HG03039 (cell line): ENCODE measurements around the gene TRIM14.
"Not testable (repeated sequence)": the region's sequence is repeated elsewhere in the genome, so short reads cannot be mapped to it uniquely, and the experiment has no call there.

Source experiments
- ATAC-seq: cut with Tn5 transposase; IDR thresholded peaks from one replicate; pipeline ENCODE4 v1.9.1; 2021; ENCODE audit warnings: mild to moderate bottlenecking, moderate library complexity; ENCODE audit not compliant: unreplicated experiment

TRIM14 gene

GRCh38 chr9:98108531-98109031 is 10.4 kb downstream of the TRIM14 start:
- ATAC-seq, result peak; percentile 45

GRCh38 chr9:98107926-98108325 is 11.1 kb downstream of the TRIM14 start:
- ATAC-seq, result no peak

DNA sequence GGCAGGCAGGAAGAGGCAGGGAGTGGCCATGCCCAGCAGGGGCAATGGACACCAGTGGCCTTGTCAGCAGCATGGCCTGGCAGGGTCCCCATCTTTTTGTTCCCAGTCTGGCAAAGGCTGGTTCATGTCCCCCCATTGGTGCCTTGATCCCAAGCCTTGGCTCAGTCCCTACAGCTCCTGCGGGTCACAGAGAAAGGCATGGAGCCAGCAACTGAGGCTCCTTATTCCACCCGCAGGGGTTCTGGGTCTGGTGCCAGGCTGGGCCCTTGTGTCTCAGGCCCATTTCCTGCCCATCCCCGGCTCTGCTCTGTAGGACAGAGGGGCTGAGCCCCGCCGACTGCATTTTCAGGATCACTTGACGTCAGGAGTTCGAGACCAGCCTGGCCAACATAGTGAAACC is 14.0 kb downstream of the TRIM14 start:
- no peak for ATAC-seq

GRCh38 chr9:98104445-98104881 is 14.6 kb downstream of the TRIM14 start:
- no peak for ATAC-seq

GRCh38 chr9:98101868-98102273 is 17.2 kb downstream of the TRIM14 start:
- ATAC-seq, result peak; percentile 90

DNA sequence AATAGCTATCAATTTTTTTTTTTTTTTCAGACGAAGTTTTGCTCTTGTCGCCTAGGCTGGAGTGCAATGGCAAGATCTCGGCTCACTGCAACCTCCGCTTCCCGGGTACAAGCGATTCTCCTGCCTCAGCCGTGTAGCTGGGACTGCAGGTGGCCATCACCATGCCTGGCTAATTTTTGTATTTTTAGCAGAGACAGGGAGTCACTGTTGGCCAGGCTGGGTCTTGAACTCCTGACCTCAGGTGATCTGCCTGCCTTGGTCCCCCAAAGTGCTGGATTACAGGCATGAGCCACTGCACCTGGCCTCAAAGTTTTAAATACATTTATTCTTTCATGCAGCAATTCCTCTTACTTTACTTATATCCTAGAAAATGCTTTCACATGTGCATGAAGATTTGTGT is 17.6 kb downstream of the TRIM14 start:
- no peak for ATAC-seq

GRCh38 chr9:98100456-98100855 is 18.6 kb downstream of the TRIM14 start:
- ATAC-seq, result no peak

GRCh38 chr9:98099898-98100297 is 19.1 kb downstream of the TRIM14 start:
- no peak for ATAC-seq

DNA sequence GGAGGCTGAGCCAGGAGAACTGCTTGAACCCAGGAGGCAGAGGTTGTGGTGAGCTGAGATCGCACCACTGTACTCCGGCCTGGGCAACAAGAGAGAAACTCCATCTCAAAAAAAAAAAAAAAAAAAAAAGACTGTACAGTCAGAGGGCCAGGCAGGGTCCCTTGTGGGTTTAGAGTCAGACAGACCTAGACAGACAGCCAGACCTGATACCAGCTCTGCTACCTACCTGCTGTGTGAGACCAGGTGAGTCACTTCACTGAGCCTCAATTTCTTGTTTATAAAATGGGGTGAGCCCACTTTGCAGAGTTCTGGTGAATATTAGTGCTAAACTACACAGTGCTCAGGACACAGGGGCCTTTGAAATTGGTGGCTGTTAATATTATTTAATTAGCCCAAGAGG is 19.7 kb downstream of the TRIM14 start:
- ATAC-seq, result no peak

DNA sequence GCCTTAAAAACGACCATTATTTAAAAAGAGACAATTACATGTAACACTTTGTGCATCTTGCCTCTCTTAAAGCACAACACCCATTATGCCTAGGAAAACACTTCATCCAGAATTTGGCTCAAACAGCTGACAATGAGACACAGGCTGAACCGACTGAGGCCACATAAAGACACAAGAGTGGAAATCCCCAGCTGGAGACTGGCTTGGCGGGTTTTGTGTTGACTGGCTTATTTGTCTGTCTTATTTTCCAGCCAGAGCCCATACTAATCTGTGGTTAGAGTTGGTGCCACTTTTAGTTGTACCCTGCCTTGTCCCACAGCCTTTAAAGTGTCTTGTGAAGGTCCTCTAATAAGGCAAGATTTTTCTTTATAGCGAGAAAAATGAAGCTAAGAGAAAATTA is 21.2 kb downstream of the TRIM14 start:
- ATAC-seq, result no peak

- no peak for ATAC-seq
Observed at GRCh38 chr9:98096091-98096490, 22.9 kb downstream of the TRIM14 start.

DNA sequence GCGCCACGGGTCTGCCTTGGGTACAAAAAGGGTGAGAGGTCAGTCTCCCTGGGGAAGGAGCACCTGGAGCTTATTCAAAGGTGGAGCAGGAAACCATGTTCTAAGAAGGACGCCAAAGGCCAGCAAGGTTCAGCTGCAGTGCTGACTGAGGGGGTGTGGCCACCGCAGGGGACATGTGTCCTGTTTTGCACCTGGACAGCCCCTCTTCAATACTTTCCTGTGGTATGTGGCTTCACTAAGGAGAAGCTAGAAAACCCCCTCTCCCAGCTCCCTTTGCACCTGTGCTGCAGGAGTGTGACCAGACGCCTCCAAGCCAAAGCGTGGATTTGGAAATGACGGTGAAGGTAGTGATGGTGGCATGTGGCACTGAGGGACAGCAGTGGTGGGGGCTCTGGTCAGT is 23.6 kb downstream of the TRIM14 start:
- ATAC-seq, result no peak

DNA sequence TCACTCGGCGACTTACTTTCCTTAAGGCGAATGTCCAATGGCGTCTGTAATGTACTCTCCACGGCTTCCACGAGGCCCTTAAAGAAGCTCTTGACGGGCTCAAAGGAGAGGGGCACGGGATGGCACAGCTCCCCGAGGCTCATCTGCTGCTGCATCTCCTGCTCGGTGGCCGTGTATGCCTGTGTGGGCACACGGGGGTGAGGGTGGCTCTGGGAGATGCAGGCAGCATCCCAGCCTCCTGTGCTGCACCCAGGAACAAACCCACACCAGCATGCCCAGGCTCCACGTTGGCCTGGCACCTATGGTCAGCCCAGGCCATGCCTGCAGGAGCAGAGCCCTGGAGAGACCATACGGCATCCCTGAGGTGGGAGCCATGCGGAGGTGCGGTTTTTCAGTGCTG is 24.2 kb downstream of the TRIM14 start:
- ATAC-seq, result no peak

DNA sequence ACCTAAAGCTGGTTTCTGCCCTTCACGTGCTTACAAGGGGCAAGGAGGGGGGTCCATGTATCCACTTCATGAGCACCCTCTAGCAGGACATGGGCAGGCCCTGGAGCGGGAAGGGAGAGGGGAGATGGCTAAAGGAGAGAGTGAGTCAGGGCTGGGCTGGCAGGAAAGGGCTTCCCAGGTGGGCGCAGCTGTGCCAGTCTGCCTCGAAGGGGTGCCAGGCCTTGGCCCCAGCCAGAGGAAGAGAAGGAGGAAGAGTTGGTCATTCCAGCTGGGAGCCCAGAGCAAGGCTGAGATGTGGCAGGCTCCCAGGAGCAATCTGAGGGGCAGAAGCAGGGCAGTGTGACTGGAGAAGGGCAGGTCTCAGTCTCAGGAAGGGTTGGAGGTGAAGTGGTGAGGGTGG is 24.7 kb downstream of the TRIM14 start:
- no peak for ATAC-seq

DNA sequence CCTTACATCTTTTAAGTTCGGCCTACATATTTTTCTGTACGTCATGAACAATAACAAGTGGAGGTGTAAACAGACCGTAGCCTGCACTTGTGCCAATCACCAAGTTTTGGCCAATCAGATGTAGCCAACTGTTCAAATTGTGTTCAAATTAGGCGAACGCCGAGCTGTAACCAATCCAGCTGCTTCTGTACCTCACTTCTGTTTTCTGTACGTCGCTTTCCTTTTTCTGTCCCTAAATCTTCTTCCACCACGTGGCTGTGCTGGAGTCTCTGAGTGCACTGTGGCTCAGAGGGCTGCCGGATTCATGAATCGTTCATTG is 26.4 kb downstream of the TRIM14 start:
- no peak for ATAC-seq

- ATAC-seq, result no peak
Observed at GRCh38 chr9:98091735-98092612, 27.0 kb downstream of the TRIM14 start.

- not testable (repeated sequence) for ATAC-seq
Observed at GRCh38 chr9:98090674-98091073, 28.3 kb downstream of the TRIM14 start.

- ATAC-seq, result no peak
Observed at GRCh38 chr9:98087420-98088354, 31.3 kb downstream of the TRIM14 start.

DNA sequence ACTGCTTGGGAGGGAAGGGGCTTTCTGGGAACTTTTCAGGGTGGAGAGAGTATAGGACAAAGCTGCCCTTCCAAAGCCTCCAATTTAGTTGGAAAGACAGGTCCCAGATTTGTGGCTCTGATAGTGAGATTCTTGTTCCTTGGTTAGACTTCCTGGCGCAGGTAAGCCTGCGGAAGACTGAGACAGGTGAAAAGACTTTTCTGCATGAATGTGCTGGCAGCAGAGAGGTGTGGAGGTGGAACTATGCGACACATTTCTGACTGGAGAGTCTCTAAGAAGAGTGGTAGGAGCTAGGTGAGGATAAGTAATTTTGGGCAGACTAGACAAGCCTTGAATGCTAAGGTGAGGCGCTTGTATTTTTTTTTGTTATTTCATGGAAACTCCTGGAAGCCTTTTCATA is 32.6 kb downstream of the TRIM14 start:
- ATAC-seq, result no peak

DNA sequence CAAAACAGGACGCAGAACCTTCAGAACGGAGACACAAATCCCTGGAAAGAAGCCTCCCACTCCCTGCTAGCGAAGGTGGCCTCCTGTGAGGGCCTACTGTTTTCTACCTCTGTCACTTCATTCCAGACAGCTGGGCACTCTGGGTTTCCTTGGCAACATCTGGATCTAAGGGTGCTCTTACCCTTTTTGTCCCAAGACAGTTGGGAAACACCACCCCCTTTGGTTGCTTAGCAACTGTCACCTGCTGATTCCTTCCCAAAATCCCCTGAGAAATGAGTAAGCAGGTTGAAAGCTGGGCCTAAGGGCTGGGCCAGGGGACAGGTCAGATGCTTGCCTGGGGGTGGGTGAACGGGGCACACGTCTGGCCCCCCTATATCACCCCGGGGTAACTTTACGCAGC is 33.1 kb downstream of the TRIM14 start:
- ATAC-seq, result no peak

- no peak for ATAC-seq
Observed at GRCh38 chr9:98085058-98085457, 34.0 kb downstream of the TRIM14 start.

DNA sequence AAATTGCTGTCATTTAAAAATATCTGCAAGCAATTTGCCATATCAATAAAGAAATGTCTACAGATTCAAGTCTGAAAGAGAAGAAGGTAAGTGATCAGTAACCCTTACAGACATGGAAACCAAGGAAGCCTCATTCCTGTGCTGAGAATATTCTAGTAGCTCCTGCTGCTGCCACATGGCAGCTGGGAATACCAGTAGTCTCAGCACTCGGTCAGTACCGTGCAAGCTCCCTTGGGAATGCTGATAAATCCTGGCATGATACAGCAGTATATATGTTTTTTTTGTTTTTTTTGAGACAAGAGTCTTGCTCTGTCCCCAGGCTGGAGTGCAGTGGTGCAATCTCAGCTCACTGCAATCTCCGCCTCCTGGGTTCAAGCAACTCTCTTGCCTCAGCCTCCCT is 34.6 kb downstream of the TRIM14 start:
- ATAC-seq, result no peak
